Left colon (tissue), 2 donors: ENCODE data around the gene HINT2. TPM values are rescaled to one million over a fixed set of nuclear protein-coding genes. Genes with fewer than 3 reads are reported as not detected.

Experiments used
- total RNA-seq, 2 donors: library from RNA; stranded (reverse); fragmentation: NEBNext Ultra II Directional; extraction: Animal tissue kit (Norgen Biotek cat#: 25700); gene quantifications; one replicate each; pipeline ENCODE4 v1.2.1, GENCODE V29; 2021
- donor health status: DM: no; HTN: no; CAD: no.
- donor health status: DM: yes; HTN: yes; CAD: no.

Gene HINT2
- total RNA-seq, 2 donors from 2014 or later, result 56.0 to 59.4 TPM

Other genes with a start within 250 kb of the HINT2 start
- gene TESK1, start 209.8 kb downstream of the HINT2 start, total RNA-seq, result 10 to 100 TPM; 37.7 to 47.8 TPM
- gene CD72, start 196.6 kb downstream of the HINT2 start, total RNA-seq, result 1 to 10 TPM; 1.2 to 2.2 TPM
- gene SIT1, start 164.1 kb downstream of the HINT2 start, total RNA-seq, result 1 to 10 TPM in 1 of 2 donors, under 1 TPM in 1; 0.46 to 1.4 TPM
- gene RMRP, start 157.0 kb downstream of the HINT2 start, total RNA-seq, result over 10,000 TPM; 19,198 to 30,979 TPM
- 10 to 100 TPM; 25.0 to 33.1 TPM for gene CCDC107, start 156.8 kb downstream of the HINT2 start, total RNA-seq
- gene ARHGEF39, start 149.8 kb downstream of the HINT2 start, total RNA-seq, result 1 to 10 TPM; 5.2 to 7.6 TPM
- under 1 TPM; 0.56 to 0.89 TPM for gene CA9, start 141.1 kb downstream of the HINT2 start, total RNA-seq
- 100 to 1,000 TPM in 1 of 2 donors, 10 to 100 TPM in 1; 25.9 to 277 TPM for gene TPM2, start 125.1 kb downstream of the HINT2 start, total RNA-seq
- 100 to 1,000 TPM; 142 to 172 TPM for gene TLN1, start 82.8 kb downstream of the HINT2 start, total RNA-seq
- gene CREB3, start 82.4 kb downstream of the HINT2 start, total RNA-seq, result 10 to 100 TPM; 40.2 to 40.6 TPM
- 100 to 1,000 TPM; 179 to 186 TPM for gene GBA2, start 65.8 kb downstream of the HINT2 start, total RNA-seq
- gene RGP1, start 65.8 kb downstream of the HINT2 start, total RNA-seq, result 10 to 100 TPM; 54.8 to 56.3 TPM
- gene MSMP, start 60.8 kb downstream of the HINT2 start, total RNA-seq, result not detected
- 1 to 10 TPM; 7.4 to 7.9 TPM for gene NPR2, start 23.5 kb downstream of the HINT2 start, total RNA-seq
- 1 to 10 TPM in 1 of 2 donors, under 1 TPM in 1; 0.15 to 1.5 TPM for gene SPAG8, start 2.8 kb downstream of the HINT2 start, total RNA-seq
- under 1 TPM in 1 of 2 donors, not detected in 1; 0.28 TPM for gene FAM221B, start 13.7 kb upstream of the HINT2 start, total RNA-seq
- gene TMEM8B, start 14.2 kb upstream of the HINT2 start, total RNA-seq, result 10 to 100 TPM; 15.4 to 16.4 TPM
- gene OR13J1, start 55.4 kb upstream of the HINT2 start, total RNA-seq, result not detected
- gene HRCT1, start 91.2 kb upstream of the HINT2 start, total RNA-seq, result 10 to 100 TPM; 17.4 to 58.7 TPM
- 1 to 10 TPM; 1.3 to 2.1 TPM for gene SPAAR, start 94.4 kb upstream of the HINT2 start, total RNA-seq
- gene OR2S2, start 143.1 kb upstream of the HINT2 start, total RNA-seq, result not detected
- 1 to 10 TPM; 2.9 to 4.7 TPM for gene RECK, start 221.9 kb upstream of the HINT2 start, total RNA-seq